Tibial nerve (tissue), 4 donors: ENCODE measurements around the gene SCGN.

Source experiments
- EP300 ChIP-seq, 2 donors: sonication (generic); formaldehyde crosslinking; IDR thresholded peaks; one replicate each; pipeline ENCODE4 v1.6.1; 2017; ENCODE audit warnings: antibody characterized with exemption in 2 of 2, mild to moderate bottlenecking in 1 of 2
- POLR2A ChIP-seq, 2 donors: fragments of 450-650 bp; IDR thresholded peaks; one replicate each; pipeline ENCODE4 v1.6.1; 2017; ENCODE audit warnings: antibody characterized with exemption in 2 of 2, mild to moderate bottlenecking in 2 of 2, moderate library complexity in 2 of 2
- TF ChIP-seq, protein P1 (sequence below), 5 experiments: fragments of 200-600 bp in 3 of 5; fragments of 450-650 bp in 2 of 5; sonication (generic) in 3 of 5; IDR thresholded peaks; one replicate each; pipeline ENCODE4 v1.5.1; 2016 to 2019; ENCODE audit warnings: antibody characterized with exemption in 5 of 5, mild to moderate bottlenecking in 3 of 5, moderate library complexity in 2 of 5

DNA sequence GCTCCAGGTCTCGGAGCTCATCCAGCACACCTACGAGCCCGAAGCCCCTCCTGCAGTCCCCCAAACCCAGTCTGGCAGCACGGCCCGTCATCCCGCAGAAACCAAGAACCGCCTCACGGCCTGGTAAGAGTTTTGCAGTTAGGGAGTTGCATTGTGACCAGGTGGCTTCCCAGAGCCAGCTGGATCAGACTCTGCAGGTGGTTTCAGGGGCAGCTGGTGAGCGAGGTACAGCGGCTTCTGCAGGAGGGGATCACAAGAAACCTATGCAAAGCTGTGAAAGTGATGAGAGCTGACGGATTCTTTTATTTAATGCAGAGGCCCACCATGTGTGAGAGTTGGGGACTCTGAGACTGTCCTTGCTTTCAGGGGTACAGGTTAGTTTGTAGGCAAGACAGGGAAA is 45.9 kb upstream of the SCGN start:
- no peak for TF ChIP-seq EP300 (IDR thresholded peaks at IDR 0.05)
- TF ChIP-seq, protein P1, sequence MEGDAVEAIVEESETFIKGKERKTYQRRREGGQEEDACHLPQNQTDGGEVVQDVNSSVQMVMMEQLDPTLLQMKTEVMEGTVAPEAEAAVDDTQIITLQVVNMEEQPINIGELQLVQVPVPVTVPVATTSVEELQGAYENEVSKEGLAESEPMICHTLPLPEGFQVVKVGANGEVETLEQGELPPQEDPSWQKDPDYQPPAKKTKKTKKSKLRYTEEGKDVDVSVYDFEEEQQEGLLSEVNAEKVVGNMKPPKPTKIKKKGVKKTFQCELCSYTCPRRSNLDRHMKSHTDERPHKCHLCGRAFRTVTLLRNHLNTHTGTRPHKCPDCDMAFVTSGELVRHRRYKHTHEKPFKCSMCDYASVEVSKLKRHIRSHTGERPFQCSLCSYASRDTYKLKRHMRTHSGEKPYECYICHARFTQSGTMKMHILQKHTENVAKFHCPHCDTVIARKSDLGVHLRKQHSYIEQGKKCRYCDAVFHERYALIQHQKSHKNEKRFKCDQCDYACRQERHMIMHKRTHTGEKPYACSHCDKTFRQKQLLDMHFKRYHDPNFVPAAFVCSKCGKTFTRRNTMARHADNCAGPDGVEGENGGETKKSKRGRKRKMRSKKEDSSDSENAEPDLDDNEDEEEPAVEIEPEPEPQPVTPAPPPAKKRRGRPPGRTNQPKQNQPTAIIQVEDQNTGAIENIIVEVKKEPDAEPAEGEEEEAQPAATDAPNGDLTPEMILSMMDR (IDR thresholded peaks at IDR 0.05), result no peak
- no peak for TF ChIP-seq POLR2A (IDR thresholded peaks at IDR 0.05)
